ENCODE data around the gene PRDM11. TPM values are rescaled to one million over a fixed set of nuclear protein-coding genes. Genes with fewer than 3 reads are reported as not detected.

Gene PRDM11
- total RNA-seq, 1 experiment from 2014 or later, result 27.4 TPM

- H3K27ac ChIP-seq (ENCODE audit: low read length), result no peak overlapping the region
- TF ChIP-seq, protein P1, sequence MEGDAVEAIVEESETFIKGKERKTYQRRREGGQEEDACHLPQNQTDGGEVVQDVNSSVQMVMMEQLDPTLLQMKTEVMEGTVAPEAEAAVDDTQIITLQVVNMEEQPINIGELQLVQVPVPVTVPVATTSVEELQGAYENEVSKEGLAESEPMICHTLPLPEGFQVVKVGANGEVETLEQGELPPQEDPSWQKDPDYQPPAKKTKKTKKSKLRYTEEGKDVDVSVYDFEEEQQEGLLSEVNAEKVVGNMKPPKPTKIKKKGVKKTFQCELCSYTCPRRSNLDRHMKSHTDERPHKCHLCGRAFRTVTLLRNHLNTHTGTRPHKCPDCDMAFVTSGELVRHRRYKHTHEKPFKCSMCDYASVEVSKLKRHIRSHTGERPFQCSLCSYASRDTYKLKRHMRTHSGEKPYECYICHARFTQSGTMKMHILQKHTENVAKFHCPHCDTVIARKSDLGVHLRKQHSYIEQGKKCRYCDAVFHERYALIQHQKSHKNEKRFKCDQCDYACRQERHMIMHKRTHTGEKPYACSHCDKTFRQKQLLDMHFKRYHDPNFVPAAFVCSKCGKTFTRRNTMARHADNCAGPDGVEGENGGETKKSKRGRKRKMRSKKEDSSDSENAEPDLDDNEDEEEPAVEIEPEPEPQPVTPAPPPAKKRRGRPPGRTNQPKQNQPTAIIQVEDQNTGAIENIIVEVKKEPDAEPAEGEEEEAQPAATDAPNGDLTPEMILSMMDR (IDR thresholded peaks at IDR 0.05), result no peak
- no peak for TF ChIP-seq TCF7L2 (IDR thresholded peaks at IDR 0.05; ENCODE audit: low read depth, low read length)
- TF ChIP-seq SIN3A (IDR thresholded peaks at IDR 0.05; ENCODE audit: borderline replicate concordance, insufficient read depth, low read depth, low read length), result no peak
- TF ChIP-seq REST (IDR thresholded peaks at IDR 0.05; ENCODE audit: insufficient read depth in 1 of 2, low read depth in 2 of 2, low read length in 1 of 2), result no peak
- no peak for TF ChIP-seq POLR2AphosphoS5 (IDR thresholded peaks at IDR 0.05; ENCODE audit: low read depth, low read length)
- intact Hi-C loops (cut with micrococcal nuclease; ENCODE audit: unreplicated experiment), result no loop called here
- H3K9me3 ChIP-seq (ENCODE audit: control insufficient read depth, insufficient read depth, low read depth, low read length), result no peaks in the 10 kb centered on the region
- H3K36me3 ChIP-seq (ENCODE audit: control insufficient read depth, insufficient read depth, low read length), result no peaks in the 10 kb centered on the region
- ATAC-seq (no peak), DNase-seq (ENCODE audit: low read depth, low spot score) (no peak)
- no TSS peak for BruUV-seq (replicated peaks)
- H3K27me3 ChIP-seq (ENCODE audit: control insufficient read depth, insufficient read depth, low read length), result no peaks in the 10 kb centered on the region
- in situ Hi-C loops (cut with HindIII; ENCODE audit: low pct_unique_long_range_greater_than_20kb, low sequenced_read_pairs), result no loop called here
- CTCF ChIA-PET, result interaction anchor here (0.5 kb wide), 1 partner anchor 425 kb away, joined by 3 read pairs; no protein-coding TSS in a partner anchor
- H3K4me3 ChIP-seq (ENCODE audit: low read depth in 2 of 2, low read length in 2 of 2), result no peak overlapping the region
- POLR2A ChIA-PET, result no interaction called here
- no peaks in the 10 kb centered on the region for H3K4me1 ChIP-seq (ENCODE audit: control insufficient read depth, insufficient read depth, low read length)
These were observed 83.1 kb downstream of the PRDM11 start for GRCh38 chr11:45229401-45230020.

DNA sequence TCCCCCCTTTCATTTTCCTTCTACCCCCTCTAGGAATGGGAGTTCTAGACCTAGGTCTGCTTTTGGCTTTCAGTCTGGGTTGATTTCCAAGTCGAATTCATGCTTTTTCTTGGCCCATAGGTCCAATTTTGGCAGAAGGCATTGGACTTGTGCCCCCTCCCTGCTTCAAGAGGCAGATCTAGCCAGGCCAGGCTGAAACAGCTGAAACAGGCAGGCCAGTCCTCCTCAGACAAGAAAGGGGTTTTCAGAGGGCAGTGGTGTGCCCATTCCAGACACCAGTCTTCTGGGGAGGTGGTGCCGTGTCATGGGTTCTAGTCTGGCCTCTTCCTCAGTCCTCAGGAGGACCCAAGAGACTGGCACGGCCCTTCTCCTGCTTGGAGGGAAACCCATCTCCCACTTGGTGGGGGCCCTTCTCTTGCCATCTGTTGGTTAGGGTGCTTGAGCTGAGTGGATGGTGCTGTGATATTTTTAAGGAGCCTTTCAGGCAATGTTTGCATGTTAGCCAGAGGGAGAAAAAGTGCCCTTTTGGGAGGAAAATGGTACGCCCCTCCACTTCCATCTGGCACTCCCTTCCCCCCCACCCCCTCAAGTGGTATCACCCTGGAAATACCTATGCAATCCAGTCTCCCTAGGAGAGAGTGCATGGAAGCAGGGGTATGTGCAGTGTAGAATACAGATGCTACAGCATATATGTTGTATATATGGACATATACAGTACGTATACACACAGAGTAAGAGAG lies 86.1 kb downstream of the PRDM11 start:
- intact Hi-C loops (cut with micrococcal nuclease; ENCODE audit: unreplicated experiment), result no loop called here
- H3K9me3 ChIP-seq (ENCODE audit: control insufficient read depth, insufficient read depth, low read depth, low read length), result no peaks in the 10 kb centered on the region
- ChIA-PET CTCF (interaction anchor here (0.6 kb wide), 1 partner anchor 28 kb away, joined by 4 read pairs; no protein-coding TSS in a partner anchor), POLR2A (no interaction called here)
- DNase-seq (ENCODE audit: low read depth, low spot score) (no peak), ATAC-seq (no peak)
- H3K27ac ChIP-seq (ENCODE audit: low read length), result no peak overlapping the region
- BruUV-seq (replicated peaks), result no TSS peak
- in situ Hi-C loops (cut with HindIII; ENCODE audit: low pct_unique_long_range_greater_than_20kb, low sequenced_read_pairs), result no loop called here
- no peaks in the 10 kb centered on the region for H3K4me1 ChIP-seq (ENCODE audit: control insufficient read depth, insufficient read depth, low read length)
- H3K27me3 ChIP-seq (ENCODE audit: control insufficient read depth, insufficient read depth, low read length), result peaks cover 6% of the 10 kb centered on the region
- no peaks in the 10 kb centered on the region for H3K36me3 ChIP-seq (ENCODE audit: control insufficient read depth, insufficient read depth, low read length)
- no peak for TF ChIP-seq SIN3A (IDR thresholded peaks at IDR 0.05; ENCODE audit: borderline replicate concordance, insufficient read depth, low read depth, low read length)
- TF ChIP-seq, protein P1 (IDR thresholded peaks at IDR 0.05), result no peak
- TF ChIP-seq TCF7L2 (IDR thresholded peaks at IDR 0.05; ENCODE audit: low read depth, low read length), result no peak
- no peak for TF ChIP-seq REST (IDR thresholded peaks at IDR 0.05; ENCODE audit: insufficient read depth in 1 of 2, low read depth in 2 of 2, low read length in 1 of 2)
- no peak overlapping the region for H3K4me3 ChIP-seq (ENCODE audit: low read depth in 2 of 2, low read length in 2 of 2)
